CD4-positive, alpha-beta T cell treated with Interleukin-2 at 100 ng/mL for 4 hours (primary cell): ENCODE data around the gene USP22.
"Not testable (repeated sequence)": the region's sequence is repeated elsewhere in the genome, so short reads cannot be mapped to it uniquely, and the experiment has no call there.

Source experiments
- DNase-seq: peaks from one replicate; pipeline ENCODE4 v3.0.0-alpha.2; 2020; ENCODE audit warnings: low spot score

The USP22 gene

GRCh38 chr17:21042458-21043295, at the start of gene USP22:
Gene USP22 (minus strand): TSS chr17:21043011. CDS start chr17:21042835, 176 bp downstream.
- DNase-seq, result no peak

DNA sequence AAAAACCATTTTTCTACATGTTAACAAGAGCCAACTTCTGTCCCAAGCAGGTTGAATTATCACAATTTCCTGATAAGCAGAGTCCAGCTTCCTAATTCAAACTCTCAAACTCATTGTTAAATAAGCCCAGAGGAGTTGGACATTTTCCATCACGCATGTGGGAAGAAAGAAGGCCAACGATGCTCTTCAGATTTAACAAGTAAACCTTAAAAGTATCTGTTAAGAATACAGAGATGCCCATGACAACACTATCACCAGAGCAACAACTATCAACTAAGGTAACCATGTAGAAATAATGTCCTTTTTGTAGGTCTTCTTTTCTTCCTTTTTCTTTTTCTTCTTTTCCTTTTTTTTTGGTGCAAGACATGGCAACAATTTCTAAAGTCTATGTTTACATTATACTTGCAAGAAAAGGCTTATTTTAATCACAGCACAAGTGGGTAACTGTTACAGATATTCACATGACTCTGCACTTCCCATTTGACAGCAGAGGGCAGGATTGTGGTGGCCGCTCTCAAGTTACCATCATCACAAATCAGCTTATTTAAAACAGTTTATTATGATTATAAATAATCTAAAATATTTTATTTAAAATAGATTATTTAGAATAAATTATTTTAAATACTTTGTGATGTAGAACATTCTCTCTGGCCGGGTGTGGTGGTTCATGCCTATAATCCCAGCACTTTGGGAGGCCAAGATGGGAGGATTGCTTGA, 48.2 kb upstream of the USP22 start:
- no peak for DNase-seq

DNA sequence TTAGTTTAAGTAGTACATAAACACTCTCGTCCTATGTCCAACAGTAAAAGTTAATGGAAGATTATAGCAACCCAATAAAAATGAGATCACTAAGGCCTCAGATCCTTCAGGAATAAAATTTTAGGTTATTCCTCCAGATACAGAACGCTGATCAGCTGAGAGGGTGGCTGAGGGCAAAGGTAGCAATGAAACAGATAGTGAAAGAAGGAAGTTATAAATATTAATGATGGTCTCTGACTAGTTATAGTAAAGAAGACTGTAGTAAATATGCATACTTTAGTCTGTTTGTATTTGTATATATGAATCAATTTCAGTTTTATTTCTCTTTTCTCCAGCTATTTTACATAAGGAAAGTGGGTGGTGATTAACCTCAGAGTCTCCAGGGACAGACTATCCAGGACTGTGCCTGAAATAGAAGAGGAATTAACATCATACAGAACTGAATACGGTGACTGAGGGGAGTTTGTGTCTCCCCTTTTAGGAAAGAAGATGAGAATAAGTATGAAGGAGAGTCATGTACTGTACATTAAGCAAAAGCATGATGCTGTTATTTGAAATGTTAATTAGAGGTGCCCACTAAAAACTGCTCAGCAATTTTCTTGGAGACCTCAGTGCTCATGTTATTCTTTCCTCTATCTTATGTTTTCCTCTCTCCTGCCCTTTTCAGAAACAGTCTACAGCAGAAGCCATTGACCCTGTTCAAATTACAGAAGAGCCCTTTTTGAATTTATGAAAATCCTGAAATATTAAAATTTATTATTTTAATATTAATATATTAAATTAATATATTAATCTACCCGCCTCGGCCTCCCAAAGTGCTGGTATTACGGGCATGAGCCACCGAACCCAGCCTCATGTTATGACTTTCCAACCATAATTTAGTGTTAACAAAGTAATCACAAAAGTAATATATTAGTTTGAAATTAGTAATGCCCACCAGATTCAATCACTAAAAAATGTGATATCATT, 47.4 kb upstream of the USP22 start:
- no peak for DNase-seq

- no peak for DNase-seq
These were observed 46.3 kb upstream of the USP22 start for GRCh38 chr17:21089145-21089544.

- no peak for DNase-seq
These were observed 42.9 kb upstream of the USP22 start for GRCh38 chr17:21085707-21086106.

DNA sequence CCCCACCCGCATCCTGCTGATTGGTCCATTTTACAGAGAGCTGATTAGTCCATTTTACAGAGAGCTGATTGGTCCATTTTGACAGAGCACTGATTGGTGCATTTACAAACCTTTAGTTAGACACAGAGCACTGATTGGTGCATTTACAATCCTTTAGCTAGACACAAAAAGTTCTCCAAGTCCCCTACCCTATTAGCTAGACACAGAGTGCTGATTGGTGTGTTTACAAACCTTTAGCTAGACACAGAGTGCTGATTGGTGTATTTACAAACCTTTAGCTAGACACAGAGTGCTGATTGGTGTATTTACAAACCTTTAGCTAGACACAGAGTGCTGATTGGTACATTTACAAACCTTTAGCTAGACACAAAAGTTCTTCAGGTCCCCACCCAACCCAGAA, 42.5 kb upstream of the USP22 start:
- DNase-seq, result not testable (repeated sequence)

- DNase-seq, result no peak
These were observed 39.2 kb upstream of the USP22 start for GRCh38 chr17:21082001-21082436.

DNA sequence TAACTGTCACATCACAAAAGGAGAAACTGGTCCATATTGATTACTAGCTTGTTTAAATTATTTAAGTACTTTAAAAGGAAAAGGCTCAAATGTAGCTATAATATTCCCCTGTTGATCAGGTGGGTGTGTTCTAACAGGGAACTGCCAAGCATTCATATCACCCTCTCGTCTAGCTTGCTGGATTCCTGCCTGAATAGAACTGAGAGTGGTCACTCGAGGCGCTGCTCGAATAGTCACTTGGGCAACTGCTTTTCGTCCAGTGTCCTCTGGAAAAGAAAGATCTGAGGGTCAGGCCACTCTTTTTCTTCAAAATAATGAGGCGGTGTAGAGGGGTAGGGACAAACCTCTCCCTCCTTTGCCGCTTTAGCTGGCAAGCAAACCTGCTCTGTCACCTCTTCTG, 36.4 kb upstream of the USP22 start:
- DNase-seq, result no peak

DNA sequence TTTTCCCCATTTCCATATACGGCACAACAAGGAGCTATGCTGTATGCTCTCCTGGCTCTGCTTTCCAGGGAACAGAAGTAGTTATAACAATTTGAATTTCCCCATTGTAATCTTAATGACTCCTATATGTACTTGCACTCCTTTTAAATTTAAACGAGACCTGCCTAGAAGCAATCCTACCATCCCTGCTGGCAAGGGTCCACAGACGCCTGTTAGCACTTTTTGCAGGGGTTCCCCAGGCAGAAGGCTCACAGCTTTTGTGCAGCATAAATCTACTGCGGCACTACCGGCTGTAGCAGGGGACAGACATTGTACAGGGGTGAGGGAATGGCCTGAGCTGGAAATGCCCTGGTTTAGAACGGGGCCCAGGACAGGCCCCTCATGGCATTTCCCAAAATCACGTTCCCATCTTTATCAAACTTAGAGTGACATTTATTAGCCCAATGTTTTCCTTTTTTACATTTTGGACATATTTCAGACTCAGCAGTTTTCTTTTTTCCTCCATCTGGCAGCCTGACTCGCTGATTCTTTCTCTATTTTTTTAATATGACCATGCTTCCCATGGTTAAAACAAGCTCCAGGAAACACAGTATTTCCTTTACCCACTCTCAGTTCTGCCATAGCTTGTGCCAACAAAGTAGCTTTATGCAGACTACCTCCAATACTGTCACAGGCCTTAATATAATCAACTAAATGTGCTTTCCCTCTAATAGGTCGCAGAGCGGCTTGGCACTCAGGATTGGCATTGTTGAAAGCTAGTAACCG, 35.4 kb upstream of the USP22 start:
- DNase-seq, result no peak

DNA sequence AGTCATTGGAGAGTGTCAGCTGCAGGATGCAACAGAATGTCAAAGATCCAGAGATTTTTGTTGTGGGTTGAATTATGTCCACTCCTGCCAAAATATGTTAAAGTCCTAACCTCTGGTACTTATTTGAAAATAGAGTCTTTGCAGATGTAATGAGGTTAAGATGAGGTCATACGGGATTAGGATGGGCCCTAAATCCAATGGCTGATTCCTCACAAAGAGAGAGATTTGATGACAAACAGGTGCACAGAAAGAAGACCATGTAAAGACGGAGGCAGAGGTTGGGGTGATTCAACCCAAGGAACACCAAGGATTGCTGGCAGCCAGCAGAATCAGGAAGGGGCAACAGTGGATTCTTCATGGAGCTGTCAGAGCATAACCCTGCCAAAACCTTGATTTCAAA, 34.5 kb upstream of the USP22 start:
- DNase-seq, result no peak

DNA sequence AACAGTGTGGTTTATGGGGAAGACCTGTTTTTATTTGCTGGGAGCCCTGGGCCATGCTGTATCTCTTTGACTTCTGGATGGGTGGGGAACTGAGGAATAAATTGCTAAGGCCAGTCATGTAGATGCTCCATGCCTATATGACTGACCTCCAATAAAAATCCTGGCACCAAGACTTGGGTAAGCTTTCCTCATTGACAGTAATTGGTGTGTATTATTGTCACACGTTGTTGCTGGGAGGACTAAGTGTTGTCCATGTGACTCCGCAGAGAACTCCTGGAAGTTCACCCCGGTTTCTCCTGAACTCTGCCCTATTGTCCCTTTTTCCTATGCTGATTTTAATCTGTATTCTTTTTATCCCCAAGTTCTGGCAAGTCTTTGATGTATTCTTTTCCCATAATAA, 33.4 kb upstream of the USP22 start:
- DNase-seq, result no peak

- no peak for DNase-seq
These were observed 32.9 kb upstream of the USP22 start for GRCh38 chr17:21075739-21076085.

- DNase-seq, result no peak
These were observed 30.0 kb upstream of the USP22 start for GRCh38 chr17:21072745-21073197.

GRCh38 chr17:21066394-21066793, 23.6 kb upstream of the USP22 start:
- no peak for DNase-seq

- DNase-seq, result no peak
These were observed 19.2 kb upstream of the USP22 start for GRCh38 chr17:21061971-21062526.

GRCh38 chr17:21061158-21061835, 18.5 kb upstream of the USP22 start:
- DNase-seq, result no peak

- no peak for DNase-seq
These were observed 16.9 kb upstream of the USP22 start for GRCh38 chr17:21059761-21060160.

DNA sequence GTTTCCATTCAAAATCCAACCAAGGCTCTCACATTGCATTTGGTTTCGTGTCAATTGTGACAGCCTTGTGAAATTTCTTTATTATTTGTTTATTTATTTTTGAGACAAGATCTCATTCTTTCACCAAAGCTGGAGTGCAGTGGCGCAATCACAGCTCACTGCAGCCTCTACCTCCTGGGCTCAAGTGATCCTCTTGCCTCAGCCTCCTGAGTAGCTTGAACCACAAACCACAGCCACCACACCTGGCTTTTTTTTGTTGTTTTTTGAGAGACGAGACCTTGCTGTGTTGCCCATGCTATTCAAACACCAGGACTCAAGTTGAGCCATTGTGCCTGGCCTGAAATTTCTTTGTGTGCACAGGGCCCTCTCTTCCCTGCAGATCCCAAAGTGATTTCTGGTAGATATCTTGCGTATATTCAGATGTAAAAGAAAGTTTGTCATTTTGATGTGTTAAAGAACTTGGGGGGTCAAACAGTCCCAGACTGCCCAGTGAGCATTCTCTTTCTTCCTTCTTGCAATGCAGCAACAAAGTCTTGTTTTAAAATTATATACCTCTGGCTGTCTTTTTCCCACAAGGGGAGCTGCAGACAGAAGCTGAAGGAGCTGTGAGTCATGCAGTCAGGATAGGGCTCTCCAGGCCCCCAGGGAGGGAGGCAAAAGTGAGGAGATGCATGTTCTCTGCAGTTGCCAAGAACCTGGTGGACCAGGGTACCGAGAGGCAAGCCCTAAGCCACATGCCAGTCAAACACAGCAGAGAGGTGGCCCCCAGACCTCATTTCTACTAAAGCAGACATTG, 15.5 kb upstream of the USP22 start:
- no peak for DNase-seq

- DNase-seq, result not testable (repeated sequence)
These were observed 10.2 kb upstream of the USP22 start for GRCh38 chr17:21053056-21053455.

DNA sequence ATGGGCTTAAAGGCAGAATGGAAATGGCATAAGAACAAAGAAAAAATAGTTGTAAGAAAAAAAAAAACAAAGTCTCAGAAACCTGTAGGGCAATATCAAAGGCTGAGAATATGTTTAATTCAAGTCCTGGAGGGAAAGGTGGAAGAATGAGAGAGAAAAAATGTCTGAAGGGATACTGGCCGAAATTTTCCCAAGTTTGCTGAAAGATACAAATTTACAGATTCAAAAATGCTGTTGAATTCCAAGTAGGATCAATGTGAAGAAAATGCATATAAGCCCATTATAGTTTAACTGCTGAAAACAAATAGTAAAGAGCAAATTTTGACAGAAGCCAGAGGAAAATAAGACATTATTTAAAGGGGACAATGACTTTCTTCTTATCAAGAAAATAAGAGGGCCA, 6.6 kb upstream of the USP22 start:
- no peak for DNase-seq
